PFSK-1 (cell line): ENCODE measurements around the gene GAS7.

Source experiments
- FOXP2 ChIP-seq: optimal IDR thresholded peaks from 2 replicates; pipeline ENCODE3; 2011; ENCODE audit warnings: borderline replicate concordance, control low read depth, inconsistent platforms; ENCODE audit not compliant: insufficient read depth; ENCODE audit errors: extremely low read length, extremely low read depth
- POLR2AphosphoS5 ChIP-seq: IDR thresholded peaks from 2 replicates; pipeline ENCODE4 v1.6.1; 2012; ENCODE audit warnings: low read depth, mild to moderate bottlenecking, control low read depth, low read length, moderate library complexity
- TAF1 ChIP-seq: IDR thresholded peaks from 2 replicates; pipeline ENCODE4 v1.6.1; 2012; ENCODE audit warnings: low read length, control low read depth, borderline replicate concordance; ENCODE audit not compliant: insufficient read depth
- TF ChIP-seq, protein P1 (sequence below), 2 experiments: IDR thresholded peaks; 2 replicates each; pipeline versions ENCODE4 v1.6.1 to v1.8.0; 2011 to 2012; ENCODE audit warnings: low read depth in 2 of 2, low read length in 2 of 2, control low read depth in 1 of 2, inconsistent platforms in 1 of 2, mild to moderate bottlenecking in 1 of 2, moderate library complexity in 1 of 2; ENCODE audit not compliant: insufficient read depth in 1 of 2

DNA sequence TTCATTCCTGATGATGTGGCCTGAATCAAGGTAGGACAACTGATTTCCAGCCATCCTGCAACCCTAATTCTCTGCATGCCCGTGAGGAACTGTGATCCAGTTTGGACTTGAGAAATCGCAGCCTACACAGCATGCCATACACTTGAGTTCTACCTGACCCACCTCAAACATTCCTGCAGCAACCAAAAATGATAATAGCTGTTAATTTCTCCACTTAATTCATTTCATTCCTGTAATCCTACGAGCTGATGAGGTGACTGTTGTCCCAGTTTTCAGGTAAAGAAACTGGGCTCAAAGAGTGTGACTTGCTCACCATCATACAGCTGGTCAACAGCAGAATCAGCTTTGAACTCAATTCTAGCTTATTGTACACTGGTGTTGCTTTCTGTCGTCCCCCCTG is 2.2 kb upstream of the GAS7 start:
- TF ChIP-seq POLR2AphosphoS5 (no peak), FOXP2 (no peak), TAF1 (no peak)
- TF ChIP-seq, protein P1, sequence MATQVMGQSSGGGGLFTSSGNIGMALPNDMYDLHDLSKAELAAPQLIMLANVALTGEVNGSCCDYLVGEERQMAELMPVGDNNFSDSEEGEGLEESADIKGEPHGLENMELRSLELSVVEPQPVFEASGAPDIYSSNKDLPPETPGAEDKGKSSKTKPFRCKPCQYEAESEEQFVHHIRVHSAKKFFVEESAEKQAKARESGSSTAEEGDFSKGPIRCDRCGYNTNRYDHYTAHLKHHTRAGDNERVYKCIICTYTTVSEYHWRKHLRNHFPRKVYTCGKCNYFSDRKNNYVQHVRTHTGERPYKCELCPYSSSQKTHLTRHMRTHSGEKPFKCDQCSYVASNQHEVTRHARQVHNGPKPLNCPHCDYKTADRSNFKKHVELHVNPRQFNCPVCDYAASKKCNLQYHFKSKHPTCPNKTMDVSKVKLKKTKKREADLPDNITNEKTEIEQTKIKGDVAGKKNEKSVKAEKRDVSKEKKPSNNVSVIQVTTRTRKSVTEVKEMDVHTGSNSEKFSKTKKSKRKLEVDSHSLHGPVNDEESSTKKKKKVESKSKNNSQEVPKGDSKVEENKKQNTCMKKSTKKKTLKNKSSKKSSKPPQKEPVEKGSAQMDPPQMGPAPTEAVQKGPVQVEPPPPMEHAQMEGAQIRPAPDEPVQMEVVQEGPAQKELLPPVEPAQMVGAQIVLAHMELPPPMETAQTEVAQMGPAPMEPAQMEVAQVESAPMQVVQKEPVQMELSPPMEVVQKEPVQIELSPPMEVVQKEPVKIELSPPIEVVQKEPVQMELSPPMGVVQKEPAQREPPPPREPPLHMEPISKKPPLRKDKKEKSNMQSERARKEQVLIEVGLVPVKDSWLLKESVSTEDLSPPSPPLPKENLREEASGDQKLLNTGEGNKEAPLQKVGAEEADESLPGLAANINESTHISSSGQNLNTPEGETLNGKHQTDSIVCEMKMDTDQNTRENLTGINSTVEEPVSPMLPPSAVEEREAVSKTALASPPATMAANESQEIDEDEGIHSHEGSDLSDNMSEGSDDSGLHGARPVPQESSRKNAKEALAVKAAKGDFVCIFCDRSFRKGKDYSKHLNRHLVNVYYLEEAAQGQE (IDR thresholded peaks at IDR 0.05; ENCODE audit: insufficient read depth in 1 of 2, low read depth in 2 of 2, low read length in 2 of 2), result no peak
